Ovary (tissue), 3 donors: Measurements from ENCODE around the gene GRM5.

Experiments
- POLR2A ChIP-seq: fragments of 450-650 bp; IDR thresholded peaks from one replicate; pipeline ENCODE4 v1.6.1; 2017; ENCODE audit warnings: antibody characterized with exemption, mild to moderate bottlenecking, moderate library complexity
- TF ChIP-seq, protein P1 (sequence below), 3 donors: fragments of 450-650 bp in 2 of 3; fragments of 200-600 bp in 1 of 3; IDR thresholded peaks; one replicate each; pipeline versions ENCODE4 v1.5.1 to v1.8.0; 2016 to 2022; ENCODE audit warnings: antibody characterized with exemption in 3 of 3, mild to moderate bottlenecking in 1 of 3
- donor health status: DM: no; HTN: no; CAD: no.

DNA sequence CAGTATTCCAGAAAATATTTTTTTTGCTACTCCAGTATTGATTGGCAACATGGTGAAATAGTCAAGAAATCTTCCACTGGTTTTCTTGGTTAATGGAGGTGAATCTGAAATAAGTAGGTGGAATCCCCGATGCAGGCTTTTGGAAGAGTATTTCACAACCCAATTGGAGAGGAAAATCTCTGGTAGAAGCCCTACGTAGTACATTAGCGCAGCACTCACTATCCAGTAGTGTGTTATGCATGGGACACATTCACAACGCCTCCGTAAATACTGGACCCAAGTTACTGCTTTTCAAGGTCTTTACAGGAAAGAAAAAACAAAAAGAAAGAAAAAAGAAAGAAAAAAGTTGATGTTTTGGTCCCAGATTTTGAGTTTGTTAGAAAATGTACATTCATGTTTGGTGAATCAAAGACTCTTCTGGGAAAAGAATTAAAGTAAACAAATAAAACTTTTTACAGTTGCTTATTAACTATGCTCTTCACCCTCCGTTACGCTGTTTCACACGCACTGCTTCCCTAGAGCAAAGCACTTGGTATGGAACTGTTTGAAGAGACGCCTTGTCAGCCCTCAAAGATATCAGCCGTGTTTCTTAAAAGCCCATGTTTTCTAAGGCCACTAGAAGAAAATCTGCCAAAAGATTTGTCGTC, 557.9 kb downstream of the GRM5 start:
- TF ChIP-seq, protein P1, sequence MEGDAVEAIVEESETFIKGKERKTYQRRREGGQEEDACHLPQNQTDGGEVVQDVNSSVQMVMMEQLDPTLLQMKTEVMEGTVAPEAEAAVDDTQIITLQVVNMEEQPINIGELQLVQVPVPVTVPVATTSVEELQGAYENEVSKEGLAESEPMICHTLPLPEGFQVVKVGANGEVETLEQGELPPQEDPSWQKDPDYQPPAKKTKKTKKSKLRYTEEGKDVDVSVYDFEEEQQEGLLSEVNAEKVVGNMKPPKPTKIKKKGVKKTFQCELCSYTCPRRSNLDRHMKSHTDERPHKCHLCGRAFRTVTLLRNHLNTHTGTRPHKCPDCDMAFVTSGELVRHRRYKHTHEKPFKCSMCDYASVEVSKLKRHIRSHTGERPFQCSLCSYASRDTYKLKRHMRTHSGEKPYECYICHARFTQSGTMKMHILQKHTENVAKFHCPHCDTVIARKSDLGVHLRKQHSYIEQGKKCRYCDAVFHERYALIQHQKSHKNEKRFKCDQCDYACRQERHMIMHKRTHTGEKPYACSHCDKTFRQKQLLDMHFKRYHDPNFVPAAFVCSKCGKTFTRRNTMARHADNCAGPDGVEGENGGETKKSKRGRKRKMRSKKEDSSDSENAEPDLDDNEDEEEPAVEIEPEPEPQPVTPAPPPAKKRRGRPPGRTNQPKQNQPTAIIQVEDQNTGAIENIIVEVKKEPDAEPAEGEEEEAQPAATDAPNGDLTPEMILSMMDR (IDR thresholded peaks at IDR 0.05): no peak
- no peak for TF ChIP-seq POLR2A
